Epithelial cell of proximal tubule (primary cell): ENCODE measurements around the gene ACSF2. TPM values are rescaled to one million over a fixed set of nuclear protein-coding genes. Genes with fewer than 3 reads are reported as not detected.
A peak's percentile ranks its signal among the peaks of the same experiment; 100 is the strongest.

Source experiments
- DNase-seq: peaks from one replicate; pipeline ENCODE4 v3.0.0-alpha.2; 2011; ENCODE audit warnings: low read depth
- H3K4me3 ChIP-seq: 2 replicates; pipeline ENCODE4 v1.5.1; 2011; ENCODE audit warnings: low read depth, mild to moderate bottlenecking, low read length
- total RNA-seq: library from RNA; depleted of rRNA; stranded (reverse); fragments of >200 nt; gene quantifications from 2 replicates; pipeline ENCODE4 v1.2.3, GENCODE V29; 2015
- TF ChIP-seq, protein P1 (sequence below): conservative IDR thresholded peaks from 2 replicates; pipeline ENCODE4 v1.5.1; 2012; ENCODE audit warnings: low read depth, mild to moderate bottlenecking, low read length

ACSF2 gene
- total RNA-seq, 1 donor from 2014 or later, result 32.6 TPM

DNA sequence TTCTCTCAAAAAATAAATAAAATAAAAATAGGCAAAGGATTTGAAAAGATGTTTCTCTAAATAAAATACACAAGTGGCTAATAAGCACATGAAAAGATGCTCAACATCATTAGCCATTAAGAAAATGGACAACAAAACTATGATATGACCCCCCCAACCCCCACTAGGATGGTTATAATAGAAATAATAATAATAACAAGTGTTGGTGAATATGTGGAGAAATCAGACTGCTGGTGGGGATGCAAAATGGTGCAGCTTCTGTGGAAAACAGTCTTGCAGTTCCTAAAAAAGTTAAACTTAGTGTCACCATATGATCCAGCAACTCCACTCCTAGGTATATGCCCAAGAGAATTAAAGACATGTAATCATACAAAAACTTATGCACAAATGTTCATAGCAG, 73.3 kb downstream of the ACSF2 start:
- no peak for DNase-seq
- H3K4me3 ChIP-seq, result no peak overlapping the region
- TF ChIP-seq, protein P1, sequence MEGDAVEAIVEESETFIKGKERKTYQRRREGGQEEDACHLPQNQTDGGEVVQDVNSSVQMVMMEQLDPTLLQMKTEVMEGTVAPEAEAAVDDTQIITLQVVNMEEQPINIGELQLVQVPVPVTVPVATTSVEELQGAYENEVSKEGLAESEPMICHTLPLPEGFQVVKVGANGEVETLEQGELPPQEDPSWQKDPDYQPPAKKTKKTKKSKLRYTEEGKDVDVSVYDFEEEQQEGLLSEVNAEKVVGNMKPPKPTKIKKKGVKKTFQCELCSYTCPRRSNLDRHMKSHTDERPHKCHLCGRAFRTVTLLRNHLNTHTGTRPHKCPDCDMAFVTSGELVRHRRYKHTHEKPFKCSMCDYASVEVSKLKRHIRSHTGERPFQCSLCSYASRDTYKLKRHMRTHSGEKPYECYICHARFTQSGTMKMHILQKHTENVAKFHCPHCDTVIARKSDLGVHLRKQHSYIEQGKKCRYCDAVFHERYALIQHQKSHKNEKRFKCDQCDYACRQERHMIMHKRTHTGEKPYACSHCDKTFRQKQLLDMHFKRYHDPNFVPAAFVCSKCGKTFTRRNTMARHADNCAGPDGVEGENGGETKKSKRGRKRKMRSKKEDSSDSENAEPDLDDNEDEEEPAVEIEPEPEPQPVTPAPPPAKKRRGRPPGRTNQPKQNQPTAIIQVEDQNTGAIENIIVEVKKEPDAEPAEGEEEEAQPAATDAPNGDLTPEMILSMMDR, result no peak

DNA sequence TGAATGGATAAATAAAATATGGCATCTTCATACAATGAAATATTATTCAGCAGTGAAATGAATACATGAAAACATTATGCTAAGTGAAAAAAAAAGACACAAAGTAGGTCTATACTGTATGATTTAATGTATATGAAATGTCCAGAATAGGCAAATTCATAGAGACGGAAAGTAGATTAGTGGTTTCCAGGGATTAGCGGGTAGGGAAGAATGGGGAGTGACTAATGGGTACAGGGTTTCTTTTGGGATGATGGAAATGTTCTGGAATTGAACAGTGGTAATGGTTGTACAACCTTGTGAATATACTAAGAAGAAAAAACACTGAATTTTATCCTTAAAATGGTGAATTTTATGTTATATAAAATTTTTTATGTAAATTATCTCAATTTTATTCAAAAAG, 73.7 kb downstream of the ACSF2 start:
- no peak for DNase-seq

DNA sequence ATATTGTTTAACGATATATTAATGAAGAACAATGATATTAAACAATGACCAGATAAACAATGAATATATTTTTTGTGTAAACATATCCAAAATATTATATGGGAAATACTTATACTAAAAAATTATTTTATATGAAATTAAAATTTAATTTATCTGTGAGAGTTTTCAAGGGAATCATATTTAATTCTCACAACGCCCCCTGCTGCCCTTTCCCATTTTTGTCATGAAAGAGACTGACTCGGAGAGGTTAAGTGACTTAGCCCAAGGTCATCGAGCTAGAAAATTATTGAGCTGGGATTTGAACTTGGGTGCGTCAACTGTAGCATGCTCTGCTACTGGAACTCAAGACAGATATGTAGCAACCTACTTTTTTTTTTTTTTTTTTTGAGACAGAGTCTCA, 75.0 kb downstream of the ACSF2 start:
- no peak overlapping the region for H3K4me3 ChIP-seq
- no peak for DNase-seq
- TF ChIP-seq, protein P1, result peak; percentile 61

More for the DNA sequence above, 73.7 kb downstream of the ACSF2 start:
- no peak overlapping the region for H3K4me3 ChIP-seq
- TF ChIP-seq, protein P1, result no peak

GRCh38 chr17:50502301-50502990, 76.4 kb downstream of the ACSF2 start:
- TF ChIP-seq, protein P1, result no peak
- H3K4me3 ChIP-seq, result no peak overlapping the region
- no peak for DNase-seq

- TF ChIP-seq, protein P1, result no peak
- no peak for DNase-seq
- no peak overlapping the region for H3K4me3 ChIP-seq
These were observed 79.6 kb downstream of the ACSF2 start for GRCh38 chr17:50505591-50506130.

DNA sequence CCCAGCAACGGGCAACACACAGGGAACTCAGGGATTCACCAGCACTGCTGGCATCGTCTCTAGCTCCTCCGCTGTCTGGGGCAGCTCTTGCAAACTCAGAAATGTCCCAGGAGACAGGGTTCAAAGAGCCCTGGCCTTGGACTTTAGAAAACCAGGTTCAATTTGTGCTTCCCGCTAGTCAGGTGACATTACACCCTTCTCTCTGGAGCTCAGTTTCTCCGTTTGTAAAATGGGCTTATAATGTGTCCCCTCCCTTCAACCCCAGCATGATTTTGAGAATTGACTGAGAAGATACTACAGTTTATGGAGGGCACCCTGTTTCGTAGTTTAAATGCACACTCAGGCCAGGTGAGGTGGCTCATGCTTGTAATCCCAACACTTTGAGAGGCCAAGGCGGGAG, 80.3 kb downstream of the ACSF2 start:
- no peak for DNase-seq
- TF ChIP-seq, protein P1, result no peak
- no peak overlapping the region for H3K4me3 ChIP-seq
